HUES6 (cell line): ENCODE results near the gene GSG1L.

Experiments used
- H3K27ac ChIP-seq: 2 replicates; pipeline ENCODE4 v1.7.0; 2013; ENCODE audit warnings: low read depth, mild to moderate bottlenecking, low read length, inconsistent platforms
- H3K27me3 ChIP-seq: 2 replicates; pipeline ENCODE4 v1.6.1; 2013; ENCODE audit warnings: low read length; ENCODE audit not compliant: control insufficient read depth, insufficient read depth
- H3K36me3 ChIP-seq: 2 replicates; pipeline ENCODE4 v1.6.1; 2013; ENCODE audit warnings: low read length; ENCODE audit not compliant: control insufficient read depth, insufficient read depth
- H3K4me1 ChIP-seq: 2 replicates; pipeline ENCODE4 v1.6.1; 2013; ENCODE audit warnings: low read length; ENCODE audit not compliant: control insufficient read depth, insufficient read depth
- H3K4me3 ChIP-seq: 2 replicates; pipeline ENCODE4 v1.5.1; 2013; ENCODE audit warnings: low read depth, low read length
- H3K9ac ChIP-seq: one replicate; pipeline ENCODE4 v1.6.1; 2013; ENCODE audit warnings: mild to moderate bottlenecking, low read length
- H3K9me3 ChIP-seq: 2 replicates; pipeline ENCODE4 v1.6.1; 2013; ENCODE audit warnings: low read depth, low read length; ENCODE audit not compliant: control insufficient read depth, insufficient read depth

GSG1L gene

DNA sequence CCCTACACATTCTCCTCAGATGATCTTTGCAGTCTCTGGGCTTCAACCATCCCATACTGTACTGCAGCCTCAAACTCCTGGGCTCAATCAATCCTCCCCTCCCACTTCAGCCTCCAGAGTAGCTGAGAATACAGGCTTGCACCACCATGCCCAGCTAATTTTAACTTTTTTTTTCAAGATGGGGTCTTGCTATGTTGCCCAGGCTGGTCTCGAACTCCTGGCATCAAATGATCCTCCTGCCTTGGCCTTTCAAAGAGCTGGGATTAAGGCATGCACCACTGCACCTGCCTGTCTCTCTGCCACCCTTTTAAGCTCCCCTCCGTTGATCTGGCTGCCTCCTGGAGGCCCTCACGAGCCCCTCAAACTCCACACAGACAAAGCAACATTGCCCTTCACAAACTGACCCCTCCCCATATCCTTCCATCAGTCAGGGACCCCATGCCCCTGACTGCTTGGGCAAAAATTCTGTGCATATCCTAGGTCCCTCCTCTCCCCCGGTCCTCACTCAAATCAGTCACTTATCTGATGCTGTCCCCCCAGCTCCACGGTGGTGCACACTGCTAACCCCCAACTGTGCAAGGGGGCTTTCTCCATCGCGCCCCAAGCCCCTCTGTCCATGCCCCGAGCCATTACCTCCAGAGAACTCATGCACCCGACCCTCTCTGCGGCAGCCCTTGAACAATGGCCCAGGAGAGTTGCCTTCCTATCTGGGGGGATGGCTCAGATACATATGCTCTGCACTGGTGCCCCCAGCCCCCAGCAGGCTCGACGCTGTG, 260.7 kb downstream of the GSG1L start:
- Histone ChIP-seq H3K36me3 (no peaks in the 10 kb centered on the region), H3K9me3 (no peaks in the 10 kb centered on the region), H3K27ac (no peak overlapping the region), H3K9ac (no peak overlapping the region), H3K27me3 (peaks cover 10% of the 10 kb centered on the region; the same call in 1 of the 2 replicates), H3K4me3 (no peak overlapping the region), H3K4me1 (peaks cover 7% of the 10 kb centered on the region)

DNA sequence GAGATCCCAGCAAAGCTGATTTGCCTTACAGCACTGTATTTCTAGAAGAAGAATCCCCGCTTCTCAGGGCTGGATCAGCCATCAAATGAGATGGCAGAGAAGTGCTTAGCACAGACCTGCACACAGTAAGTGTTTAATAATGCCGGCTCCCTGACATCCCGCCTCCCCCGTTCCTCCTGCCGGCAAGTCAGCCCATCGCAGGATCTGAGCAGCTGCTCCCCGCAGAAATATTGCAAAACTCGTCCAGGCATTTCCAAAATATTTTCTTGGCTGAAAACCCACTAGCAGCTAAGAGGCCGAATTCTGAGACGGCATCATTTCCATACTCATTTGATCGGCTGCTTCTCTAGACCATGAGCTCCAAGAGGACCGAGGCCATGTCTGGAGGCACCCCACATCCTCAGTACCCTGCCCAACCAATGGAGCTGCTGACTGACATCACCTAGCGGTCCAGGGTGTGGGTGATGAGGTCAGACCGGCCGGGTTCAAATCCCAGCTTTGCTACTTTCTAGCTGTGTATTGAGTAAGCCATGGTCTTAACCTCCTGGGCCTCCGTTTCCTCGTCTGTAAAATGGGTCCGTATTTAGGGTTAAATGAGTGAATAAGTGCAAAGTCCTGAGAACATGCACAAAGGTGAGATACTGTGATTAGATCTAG, 262.1 kb downstream of the GSG1L start:
- no peak overlapping the region for H3K9ac ChIP-seq
- no peaks in the 10 kb centered on the region for H3K36me3 ChIP-seq
- H3K27ac ChIP-seq: no peak overlapping the region
- H3K9me3 ChIP-seq: no peaks in the 10 kb centered on the region
- H3K27me3 ChIP-seq: peaks cover 10% of the 10 kb centered on the region; the same call in 1 of the 2 replicates
- H3K4me3 ChIP-seq: no peak overlapping the region
- peaks cover 6% of the 10 kb centered on the region for H3K4me1 ChIP-seq

GRCh38 chr16:27800817-27801216, 262.7 kb downstream of the GSG1L start:
- H3K9me3 ChIP-seq: no peaks in the 10 kb centered on the region
- H3K9ac ChIP-seq: no peak overlapping the region
- H3K4me3 ChIP-seq: no peak overlapping the region
- H3K27me3 ChIP-seq: peaks cover 10% of the 10 kb centered on the region; the same call in 1 of the 2 replicates
- no peaks in the 10 kb centered on the region for H3K36me3 ChIP-seq
- H3K27ac ChIP-seq: no peak overlapping the region
- peaks cover under 1% of the 10 kb centered on the region; the same call in 1 of the 2 replicates for H3K4me1 ChIP-seq

GRCh38 chr16:27799896-27800295, 263.6 kb downstream of the GSG1L start:
- H3K9ac ChIP-seq: no peak overlapping the region
- H3K36me3 ChIP-seq: no peaks in the 10 kb centered on the region
- H3K27me3 ChIP-seq: peaks cover 10% of the 10 kb centered on the region; the same call in 1 of the 2 replicates
- H3K4me1 ChIP-seq: no peaks in the 10 kb centered on the region
- no peaks in the 10 kb centered on the region for H3K9me3 ChIP-seq
- H3K4me3 ChIP-seq: no peak overlapping the region
- H3K27ac ChIP-seq: no peak overlapping the region

DNA sequence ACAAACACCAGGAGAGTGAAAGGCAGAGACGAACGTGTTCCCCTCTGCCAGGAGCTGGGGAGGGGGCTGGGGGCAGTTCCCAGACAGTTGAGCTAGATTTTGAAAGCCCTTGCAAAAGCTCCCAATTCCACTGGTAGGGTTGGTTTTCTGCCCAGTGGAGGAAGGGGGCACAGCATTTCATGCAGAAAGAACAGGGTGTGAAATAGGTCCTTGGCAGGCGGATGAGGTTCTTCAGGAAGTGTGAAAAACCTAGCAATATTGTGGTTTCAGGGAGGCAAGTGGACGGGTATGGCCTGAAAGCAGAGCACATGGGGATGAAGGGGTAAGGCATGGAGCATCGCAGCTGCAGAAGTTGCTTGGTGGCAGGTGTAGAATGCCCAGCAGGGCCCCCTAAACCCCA, 265.3 kb downstream of the GSG1L start:
- H3K9me3 ChIP-seq: no peaks in the 10 kb centered on the region
- no peaks in the 10 kb centered on the region for H3K4me1 ChIP-seq
- H3K36me3 ChIP-seq: no peaks in the 10 kb centered on the region
- H3K4me3 ChIP-seq: no peak overlapping the region
- H3K27ac ChIP-seq: no peak overlapping the region
- H3K9ac ChIP-seq: no peak overlapping the region
- H3K27me3 ChIP-seq: peaks cover 6% of the 10 kb centered on the region; the same call in 1 of the 2 replicates

GRCh38 chr16:27795992-27796614, 267.4 kb downstream of the GSG1L start:
- Histone ChIP-seq H3K4me3 (no peak overlapping the region), H3K36me3 (no peaks in the 10 kb centered on the region), H3K4me1 (no peaks in the 10 kb centered on the region), H3K27me3 (no peaks in the 10 kb centered on the region; the same call in 1 of the 2 replicates), H3K9ac (no peak overlapping the region), H3K27ac (no peak overlapping the region), H3K9me3 (no peaks in the 10 kb centered on the region)

GRCh38 chr16:27793249-27793622, 270.3 kb downstream of the GSG1L start:
- Histone ChIP-seq H3K9me3 (no peaks in the 10 kb centered on the region), H3K9ac (no peak overlapping the region), H3K27ac (no peak overlapping the region), H3K36me3 (no peaks in the 10 kb centered on the region), H3K4me1 (no peaks in the 10 kb centered on the region), H3K27me3 (no peaks in the 10 kb centered on the region; the same call in 1 of the 2 replicates), H3K4me3 (no peak overlapping the region)

GRCh38 chr16:27792486-27793248, 270.8 kb downstream of the GSG1L start:
- no peaks in the 10 kb centered on the region for H3K9me3 ChIP-seq
- H3K36me3 ChIP-seq: no peaks in the 10 kb centered on the region
- no peak overlapping the region for H3K27ac ChIP-seq
- H3K9ac ChIP-seq: no peak overlapping the region
- no peaks in the 10 kb centered on the region for H3K4me1 ChIP-seq
- no peak overlapping the region for H3K4me3 ChIP-seq
- H3K27me3 ChIP-seq: no peaks in the 10 kb centered on the region; the same call in 1 of the 2 replicates

GRCh38 chr16:27791404-27791719, 272.2 kb downstream of the GSG1L start:
- H3K27me3 ChIP-seq: no peaks in the 10 kb centered on the region; the same call in 1 of the 2 replicates
- no peaks in the 10 kb centered on the region for H3K36me3 ChIP-seq
- no peaks in the 10 kb centered on the region for H3K4me1 ChIP-seq
- H3K9ac ChIP-seq: no peak overlapping the region
- H3K4me3 ChIP-seq: no peak overlapping the region
- no peak overlapping the region for H3K27ac ChIP-seq
- no peaks in the 10 kb centered on the region for H3K9me3 ChIP-seq

DNA sequence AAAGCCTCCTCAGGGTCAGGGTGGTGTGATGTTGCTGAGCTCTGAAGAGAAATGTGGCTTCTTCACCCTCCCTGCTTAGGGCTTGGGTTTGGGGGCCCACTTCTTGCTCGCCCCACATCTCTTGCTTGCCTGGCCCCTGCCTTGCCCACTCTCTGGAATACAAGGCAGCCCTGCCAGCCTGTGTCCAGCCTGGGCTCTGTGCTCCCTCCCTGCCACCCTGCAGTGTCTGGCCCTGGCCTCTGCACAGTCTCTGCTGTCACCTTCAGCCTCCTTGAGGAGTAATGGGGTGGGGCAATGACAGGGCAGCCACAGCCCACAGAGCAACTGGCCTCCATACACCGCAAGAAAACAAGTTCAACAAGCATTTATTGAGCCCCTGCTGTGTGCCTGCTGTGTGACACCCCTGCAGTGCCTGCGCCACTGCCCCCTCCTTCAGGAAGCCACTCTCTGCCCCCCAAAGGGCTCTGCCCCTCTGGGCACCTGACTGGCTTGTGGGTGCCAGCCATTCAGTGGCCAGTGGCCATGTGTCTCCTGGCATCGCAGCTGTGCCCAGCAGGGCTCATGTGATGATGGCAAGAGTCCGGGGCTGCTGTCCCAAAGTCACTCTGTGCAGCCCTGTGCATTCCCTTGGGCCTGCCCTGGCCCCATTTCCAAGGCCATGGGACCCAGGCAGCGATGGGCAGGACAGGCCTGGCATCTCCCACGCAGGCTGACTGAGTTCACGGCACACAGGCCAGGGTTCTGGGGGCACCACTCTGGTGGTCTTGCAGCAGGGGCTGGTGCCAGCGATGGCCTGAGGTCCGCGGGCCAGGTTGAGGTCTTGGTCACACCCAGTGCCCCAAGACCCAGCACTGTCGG, 272.7 kb downstream of the GSG1L start:
- H3K9ac ChIP-seq: no peak overlapping the region
- no peak overlapping the region for H3K27ac ChIP-seq

More for the DNA sequence above, 272.7 kb downstream of the GSG1L start:
- Histone ChIP-seq H3K4me3 (no peak overlapping the region), H3K9me3 (no peaks in the 10 kb centered on the region), H3K4me1 (no peaks in the 10 kb centered on the region), H3K36me3 (no peaks in the 10 kb centered on the region), H3K27me3 (no peaks in the 10 kb centered on the region; the same call in 1 of the 2 replicates)
